ENCODE measurements around the gene DDI1. TPM values are rescaled to one million over a fixed set of nuclear protein-coding genes. Genes with fewer than 3 reads are reported as not detected.
A peak's percentile ranks its signal among the peaks of the same experiment; 100 is the strongest.

Gene DDI1
- total RNA-seq, 1 donor from 2014 or later, result not detected

GRCh38 chr11:104001561-104002056 is 34.8 kb upstream of the DDI1 start:
- H3K27me3 Mint-ChIP-seq (ENCODE audit: unreplicated experiment), result no peaks in the 10 kb centered on the region
- no peak for TF ChIP-seq CTCF (IDR thresholded peaks at IDR 0.05; ENCODE audit: partially characterized antibody, unreplicated experiment)
- H3K4me3 Mint-ChIP-seq (ENCODE audit: unreplicated experiment), result no peak overlapping the region
- no peak overlapping the region for H3K27ac Mint-ChIP-seq (ENCODE audit: unreplicated experiment)
- H3K36me3 Mint-ChIP-seq (ENCODE audit: unreplicated experiment), result no peaks in the 10 kb centered on the region
- no peak for DNase-seq
- no peaks in the 10 kb centered on the region for H3K9me3 Mint-ChIP-seq (ENCODE audit: unreplicated experiment)
- no peaks in the 10 kb centered on the region for H3K4me1 Mint-ChIP-seq (ENCODE audit: low read depth, unreplicated experiment)

- Mint-ChIP-seq H3K27me3 (ENCODE audit: unreplicated experiment) (no peaks in the 10 kb centered on the region), H3K4me1 (ENCODE audit: low read depth, unreplicated experiment) (no peaks in the 10 kb centered on the region), H3K27ac (ENCODE audit: unreplicated experiment) (no peak overlapping the region), H3K4me3 (ENCODE audit: unreplicated experiment) (no peak overlapping the region), H3K9me3 (ENCODE audit: unreplicated experiment) (no peaks in the 10 kb centered on the region), H3K36me3 (ENCODE audit: unreplicated experiment) (no peaks in the 10 kb centered on the region)
- no peak for DNase-seq
- no peak for TF ChIP-seq CTCF (IDR thresholded peaks at IDR 0.05; ENCODE audit: partially characterized antibody, unreplicated experiment)
Observed at GRCh38 chr11:104003491-104003890, 32.9 kb upstream of the DDI1 start.

GRCh38 chr11:104005234-104005855 is 31.1 kb upstream of the DDI1 start:
- Mint-ChIP-seq H3K4me1 (ENCODE audit: low read depth, unreplicated experiment) (peaks cover 6% of the 10 kb centered on the region), H3K36me3 (ENCODE audit: unreplicated experiment) (no peaks in the 10 kb centered on the region), H3K4me3 (ENCODE audit: unreplicated experiment) (no peak overlapping the region), H3K27me3 (ENCODE audit: unreplicated experiment) (no peaks in the 10 kb centered on the region), H3K9me3 (ENCODE audit: unreplicated experiment) (no peaks in the 10 kb centered on the region), H3K27ac (ENCODE audit: unreplicated experiment) (no peak overlapping the region)
- DNase-seq, result no peak
- no peak for TF ChIP-seq CTCF (IDR thresholded peaks at IDR 0.05; ENCODE audit: partially characterized antibody, unreplicated experiment)

GRCh38 chr11:104009744-104010143 is 26.7 kb upstream of the DDI1 start:
- Mint-ChIP-seq H3K27me3 (ENCODE audit: unreplicated experiment) (no peaks in the 10 kb centered on the region), H3K27ac (ENCODE audit: unreplicated experiment) (no peak overlapping the region), H3K9me3 (ENCODE audit: unreplicated experiment) (no peaks in the 10 kb centered on the region), H3K4me3 (ENCODE audit: unreplicated experiment) (peak overlapping the region; percentile 13), H3K4me1 (ENCODE audit: low read depth, unreplicated experiment) (peaks cover 9% of the 10 kb centered on the region), H3K36me3 (ENCODE audit: unreplicated experiment) (no peaks in the 10 kb centered on the region)
- no peak for DNase-seq
- TF ChIP-seq CTCF (IDR thresholded peaks at IDR 0.05; ENCODE audit: partially characterized antibody, unreplicated experiment), result no peak

- no peaks in the 10 kb centered on the region for H3K36me3 Mint-ChIP-seq (ENCODE audit: unreplicated experiment)
- H3K9me3 Mint-ChIP-seq (ENCODE audit: unreplicated experiment), result no peaks in the 10 kb centered on the region
- DNase-seq, result no peak
- peaks cover 9% of the 10 kb centered on the region for H3K4me1 Mint-ChIP-seq (ENCODE audit: low read depth, unreplicated experiment)
- H3K27me3 Mint-ChIP-seq (ENCODE audit: unreplicated experiment), result no peaks in the 10 kb centered on the region
- no peak for TF ChIP-seq CTCF (IDR thresholded peaks at IDR 0.05; ENCODE audit: partially characterized antibody, unreplicated experiment)
- H3K4me3 Mint-ChIP-seq (ENCODE audit: unreplicated experiment), result no peak overlapping the region
- H3K27ac Mint-ChIP-seq (ENCODE audit: unreplicated experiment), result no peak overlapping the region
Observed at GRCh38 chr11:104011044-104011443, 25.4 kb upstream of the DDI1 start.
